ENCODE results near the gene CD83.

Gene CD83

GRCh38 chr6:14075095-14075503 lies 42.5 kb upstream of the CD83 start:
- H3K27ac ChIP-seq, result no peak overlapping the region
- TF ChIP-seq ZFX (IDR thresholded peaks at IDR 0.05; ENCODE audit: borderline replicate concordance) (no peak), CTCF (IDR thresholded peaks at IDR 0.05) (no peak)

- TF ChIP-seq ZFX (IDR thresholded peaks at IDR 0.05; ENCODE audit: borderline replicate concordance), result no peak
- TF ChIP-seq CTCF (IDR thresholded peaks at IDR 0.05), result no peak
- no peak overlapping the region for H3K27ac ChIP-seq
Measured at GRCh38 chr6:14077193-14077867, 40.2 kb upstream of the CD83 start.

- TF ChIP-seq ZFX (IDR thresholded peaks at IDR 0.05; ENCODE audit: borderline replicate concordance) (no peak), CTCF (IDR thresholded peaks at IDR 0.05) (no peak)
- H3K27ac ChIP-seq, result no peak overlapping the region
Measured at GRCh38 chr6:14079433-14079832, 38.1 kb upstream of the CD83 start.

GRCh38 chr6:14079971-14080370 lies 37.6 kb upstream of the CD83 start:
- H3K27ac ChIP-seq, result no peak overlapping the region
- no peak for TF ChIP-seq CTCF (IDR thresholded peaks at IDR 0.05)
- no peak for TF ChIP-seq ZFX (IDR thresholded peaks at IDR 0.05; ENCODE audit: borderline replicate concordance)

GRCh38 chr6:14081126-14081525 lies 36.4 kb upstream of the CD83 start:
- no peak overlapping the region for H3K27ac ChIP-seq
- TF ChIP-seq ZFX (IDR thresholded peaks at IDR 0.05; ENCODE audit: borderline replicate concordance) (no peak), CTCF (IDR thresholded peaks at IDR 0.05) (no peak)

- TF ChIP-seq CTCF (IDR thresholded peaks at IDR 0.05) (no peak), ZFX (IDR thresholded peaks at IDR 0.05; ENCODE audit: borderline replicate concordance) (no peak)
- no peak overlapping the region for H3K27ac ChIP-seq
Measured at GRCh38 chr6:14082771-14083170, 34.8 kb upstream of the CD83 start.

GRCh38 chr6:14083262-14083661 lies 34.3 kb upstream of the CD83 start:
- no peak for TF ChIP-seq ZFX (IDR thresholded peaks at IDR 0.05; ENCODE audit: borderline replicate concordance)
- no peak for TF ChIP-seq CTCF (IDR thresholded peaks at IDR 0.05)
- H3K27ac ChIP-seq, result no peak overlapping the region

All from 22Rv1 (cell line).